ENCODE results near the gene BORCS5.

The BORCS5 gene

DNA sequence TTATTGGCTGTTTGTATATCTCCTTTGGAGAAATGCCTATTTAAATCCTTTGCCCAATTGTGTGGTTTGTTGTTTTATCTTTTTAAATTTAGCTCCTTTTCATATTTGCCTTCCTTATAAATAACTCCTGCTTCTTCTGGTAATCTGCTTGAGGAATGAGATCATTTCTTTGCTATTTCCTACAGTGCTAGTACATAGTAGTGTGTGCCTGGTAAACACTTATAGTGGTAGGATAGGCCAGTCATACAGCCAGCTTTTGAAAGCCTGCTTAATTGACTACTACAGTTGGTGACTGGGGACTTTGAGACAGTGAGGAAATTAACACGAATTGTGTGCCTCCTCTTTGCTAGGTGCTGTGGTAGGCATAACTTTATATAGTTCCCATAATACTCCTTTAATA, 68.7 kb downstream of the BORCS5 start:
- H3K4me3 ChIP-seq (ENCODE audit: insufficient read length, low read depth): no peak overlapping the region
- H3K36me3 ChIP-seq (ENCODE audit: insufficient read depth, insufficient read length, low read length): no peaks in the 10 kb centered on the region
- H3K9ac ChIP-seq (ENCODE audit: insufficient read length, low read depth): no peak overlapping the region
- no peaks in the 10 kb centered on the region for H3K4me1 ChIP-seq (ENCODE audit: insufficient read depth, insufficient read length)
- no peak for DNase-seq (ENCODE audit: low read depth, low spot score)
- peaks cover 17% of the 10 kb centered on the region for H3K9me3 ChIP-seq (ENCODE audit: insufficient read depth, low read length)
- no peak for TF ChIP-seq YY1 (IDR thresholded peaks at IDR 0.05; ENCODE audit: insufficient read depth, insufficient read length)
- TF ChIP-seq SUZ12 (IDR thresholded peaks at IDR 0.05; ENCODE audit: extremely low read depth, insufficient read depth, insufficient read length): no peak
- TF ChIP-seq ZNF274 (IDR thresholded peaks at IDR 0.05; ENCODE audit: low read depth, low read length): no peak
- no peaks in the 10 kb centered on the region for H3K27me3 ChIP-seq (ENCODE audit: insufficient read depth, insufficient read length)

GRCh38 chr12:12427568-12427967, 70.7 kb downstream of the BORCS5 start:
- Histone ChIP-seq H3K27me3 (ENCODE audit: insufficient read depth, insufficient read length) (no peaks in the 10 kb centered on the region), H3K9ac (ENCODE audit: insufficient read length, low read depth) (no peak overlapping the region), H3K4me1 (ENCODE audit: insufficient read depth, insufficient read length) (no peaks in the 10 kb centered on the region), H3K9me3 (ENCODE audit: insufficient read depth, low read length) (peaks cover 17% of the 10 kb centered on the region), H3K4me3 (ENCODE audit: insufficient read length, low read depth) (no peak overlapping the region), H3K36me3 (ENCODE audit: insufficient read depth, insufficient read length, low read length) (no peaks in the 10 kb centered on the region)
- DNase-seq (ENCODE audit: low read depth, low spot score): no peak
- TF ChIP-seq ZNF274 (IDR thresholded peaks at IDR 0.05; ENCODE audit: low read depth, low read length): no peak

DNA sequence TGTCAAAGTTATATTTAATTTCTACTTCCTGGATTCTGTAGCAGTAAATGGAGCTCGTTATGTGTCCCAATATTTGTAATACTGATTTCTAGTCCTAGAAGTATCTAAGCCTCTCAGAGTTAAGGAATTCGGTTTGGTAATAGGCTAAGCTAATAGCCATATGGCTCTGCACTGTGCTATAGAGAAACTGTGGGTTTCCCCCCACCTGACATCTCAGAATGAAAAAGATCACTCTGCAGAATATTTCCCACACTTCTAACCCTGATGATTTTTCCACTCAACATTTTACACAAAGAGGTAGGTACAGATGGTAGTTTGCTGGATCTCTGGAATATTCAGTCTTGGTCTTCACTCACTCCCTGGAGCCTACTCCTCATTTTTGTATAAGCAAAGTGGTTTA, 71.2 kb downstream of the BORCS5 start:
- Histone ChIP-seq H3K27me3 (ENCODE audit: insufficient read depth, insufficient read length) (no peaks in the 10 kb centered on the region), H3K36me3 (ENCODE audit: insufficient read depth, insufficient read length, low read length) (no peaks in the 10 kb centered on the region), H3K9me3 (ENCODE audit: insufficient read depth, low read length) (peaks cover 16% of the 10 kb centered on the region), H3K9ac (ENCODE audit: insufficient read length, low read depth) (no peak overlapping the region), H3K4me3 (ENCODE audit: insufficient read length, low read depth) (no peak overlapping the region), H3K4me1 (ENCODE audit: insufficient read depth, insufficient read length) (no peaks in the 10 kb centered on the region)
- TF ChIP-seq ZNF274 (IDR thresholded peaks at IDR 0.05; ENCODE audit: low read depth, low read length) (no peak), YY1 (IDR thresholded peaks at IDR 0.05; ENCODE audit: insufficient read depth, insufficient read length) (no peak), SUZ12 (IDR thresholded peaks at IDR 0.05; ENCODE audit: extremely low read depth, insufficient read depth, insufficient read length) (no peak)
- no peak for DNase-seq (ENCODE audit: low read depth, low spot score)

DNA sequence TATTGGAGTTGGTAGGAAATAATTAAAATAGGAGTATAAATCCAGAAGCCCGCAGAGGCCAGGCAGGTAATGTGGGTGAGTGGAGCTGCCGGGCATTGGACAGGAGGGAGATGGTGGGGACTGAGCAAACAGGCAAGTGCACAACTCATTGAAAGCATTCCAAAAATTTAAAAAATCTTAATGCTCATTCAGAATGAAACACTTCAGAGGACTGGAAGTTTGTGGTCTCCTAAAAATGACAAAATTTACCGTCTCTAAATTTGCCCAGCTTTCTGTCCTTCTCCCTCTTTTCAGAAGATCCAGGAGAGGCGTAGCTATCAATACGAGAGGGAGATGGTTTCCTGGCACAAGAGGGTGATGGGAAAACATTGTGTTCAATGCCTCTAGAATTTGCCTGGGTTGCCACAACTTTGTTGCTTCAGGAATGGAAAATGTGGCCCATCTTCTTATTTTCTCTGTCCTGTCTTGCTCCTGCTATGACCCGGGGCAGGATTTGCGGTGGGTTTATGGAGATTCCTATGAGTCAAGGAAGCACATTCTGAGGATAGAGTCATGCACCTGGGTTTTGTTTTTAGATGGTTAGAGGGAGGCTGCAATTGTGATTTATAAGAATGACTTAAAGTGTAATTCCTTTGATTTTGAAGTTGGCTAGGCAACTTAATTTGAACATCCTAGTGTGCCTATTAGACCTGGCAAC, 72.2 kb downstream of the BORCS5 start:
- no peaks in the 10 kb centered on the region for H3K4me1 ChIP-seq (ENCODE audit: insufficient read depth, insufficient read length)
- DNase-seq (ENCODE audit: low read depth, low spot score): no peak

DNA sequence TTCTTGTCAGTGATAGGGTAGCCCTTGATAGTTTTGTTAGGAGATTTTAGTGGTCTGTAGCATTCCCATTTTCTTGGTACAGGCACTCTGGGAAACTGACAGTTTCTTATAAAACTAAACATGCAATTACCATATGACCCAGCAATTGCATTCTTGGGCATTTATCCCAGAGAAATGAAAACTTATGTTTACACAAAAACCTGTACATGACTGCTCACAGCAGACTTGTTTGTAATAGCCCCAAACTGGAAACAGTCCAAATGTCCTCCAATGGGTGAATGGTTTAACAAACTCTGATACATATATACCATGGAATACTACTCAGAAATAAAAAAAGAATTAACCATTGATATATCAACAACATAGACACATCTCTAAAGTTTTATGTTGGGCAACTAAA, 75.5 kb downstream of the BORCS5 start:
- Histone ChIP-seq H3K27me3 (ENCODE audit: insufficient read depth, insufficient read length) (no peaks in the 10 kb centered on the region), H3K4me3 (ENCODE audit: insufficient read length, low read depth) (no peak overlapping the region), H3K9me3 (ENCODE audit: insufficient read depth, low read length) (peaks cover 7% of the 10 kb centered on the region), H3K9ac (ENCODE audit: insufficient read length, low read depth) (no peak overlapping the region), H3K36me3 (ENCODE audit: insufficient read depth, insufficient read length, low read length) (no peaks in the 10 kb centered on the region), H3K4me1 (ENCODE audit: insufficient read depth, insufficient read length) (no peaks in the 10 kb centered on the region)
- TF ChIP-seq YY1 (IDR thresholded peaks at IDR 0.05; ENCODE audit: insufficient read depth, insufficient read length): no peak
- no peak for TF ChIP-seq ZNF274 (IDR thresholded peaks at IDR 0.05; ENCODE audit: low read depth, low read length)
- TF ChIP-seq SUZ12 (IDR thresholded peaks at IDR 0.05; ENCODE audit: extremely low read depth, insufficient read depth, insufficient read length): no peak
- DNase-seq (ENCODE audit: low read depth, low spot score): no peak

More for the DNA sequence above, 72.2 kb downstream of the BORCS5 start:
- no peaks in the 10 kb centered on the region for H3K27me3 ChIP-seq (ENCODE audit: insufficient read depth, insufficient read length)
- H3K4me3 ChIP-seq (ENCODE audit: insufficient read length, low read depth): no peak overlapping the region
- H3K9me3 ChIP-seq (ENCODE audit: insufficient read depth, low read length): peaks cover 5% of the 10 kb centered on the region; the same call in 1 of the 2 replicates
- no peak for TF ChIP-seq ZNF274 (IDR thresholded peaks at IDR 0.05; ENCODE audit: low read depth, low read length)
- TF ChIP-seq YY1 (IDR thresholded peaks at IDR 0.05; ENCODE audit: insufficient read depth, insufficient read length): no peak
- no peak for TF ChIP-seq SUZ12 (IDR thresholded peaks at IDR 0.05; ENCODE audit: extremely low read depth, insufficient read depth, insufficient read length)
- H3K9ac ChIP-seq (ENCODE audit: insufficient read length, low read depth): no peak overlapping the region
- no peaks in the 10 kb centered on the region for H3K36me3 ChIP-seq (ENCODE audit: insufficient read depth, insufficient read length, low read length)

DNA sequence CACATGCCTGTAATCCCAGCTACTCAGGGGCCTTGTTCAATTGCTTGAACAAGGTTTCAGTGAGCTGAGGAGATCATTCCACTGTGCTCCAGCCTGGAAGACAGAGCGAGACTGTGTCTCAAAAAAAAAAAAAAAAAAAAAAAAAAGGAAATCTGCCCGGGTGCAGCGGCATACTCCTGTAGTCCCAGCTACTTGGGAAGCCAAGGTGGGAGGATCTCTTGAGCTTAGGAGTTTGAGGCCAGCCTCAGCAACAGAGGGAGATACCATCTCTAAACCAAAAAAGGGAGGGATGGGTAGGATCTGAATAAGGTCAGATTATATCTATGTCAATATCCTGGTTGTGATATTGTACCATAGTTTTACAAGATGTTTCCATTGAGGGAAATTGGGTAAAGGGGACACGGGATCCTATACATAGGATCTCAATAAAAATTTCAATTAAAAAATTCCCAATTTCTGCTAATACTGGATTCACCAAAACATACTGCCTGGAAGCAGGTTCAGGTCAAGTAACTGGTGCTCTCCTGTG, 76.4 kb downstream of the BORCS5 start:
- Histone ChIP-seq H3K9me3 (ENCODE audit: insufficient read depth, low read length) (peaks cover 7% of the 10 kb centered on the region), H3K4me1 (ENCODE audit: insufficient read depth, insufficient read length) (no peaks in the 10 kb centered on the region), H3K36me3 (ENCODE audit: insufficient read depth, insufficient read length, low read length) (no peaks in the 10 kb centered on the region), H3K4me3 (ENCODE audit: insufficient read length, low read depth) (no peak overlapping the region), H3K27me3 (ENCODE audit: insufficient read depth, insufficient read length) (no peaks in the 10 kb centered on the region), H3K9ac (ENCODE audit: insufficient read length, low read depth) (no peak overlapping the region)
- no peak for DNase-seq (ENCODE audit: low read depth, low spot score)
- no peak for TF ChIP-seq YY1 (IDR thresholded peaks at IDR 0.05; ENCODE audit: insufficient read depth, insufficient read length)
- TF ChIP-seq SUZ12 (IDR thresholded peaks at IDR 0.05; ENCODE audit: extremely low read depth, insufficient read depth, insufficient read length): no peak
- no peak for TF ChIP-seq ZNF274 (IDR thresholded peaks at IDR 0.05; ENCODE audit: low read depth, low read length)

DNA sequence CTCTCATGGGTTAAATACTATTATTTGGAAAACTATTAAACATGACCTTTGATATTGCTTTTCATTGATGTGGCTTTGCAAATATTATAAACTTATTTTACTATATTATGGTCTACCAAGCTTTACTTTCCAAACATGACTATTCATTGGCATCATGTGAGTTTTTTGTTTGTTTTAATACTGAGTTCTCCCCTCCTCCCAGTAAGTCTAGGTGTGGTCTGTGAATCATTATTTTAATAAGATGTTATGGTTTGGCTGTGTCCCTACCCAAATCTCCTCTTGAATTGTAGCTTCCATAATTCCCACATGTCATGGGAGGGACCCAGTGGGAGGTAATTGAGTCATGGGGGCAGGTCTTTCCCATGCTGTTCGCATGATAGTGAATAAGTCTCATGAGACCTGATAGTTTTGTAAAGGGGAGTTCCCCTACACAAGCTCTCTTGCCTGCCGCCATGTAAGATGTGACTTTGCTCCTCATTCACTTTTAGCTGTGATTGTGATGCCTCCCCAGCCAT, 80.0 kb downstream of the BORCS5 start:
- no peak for DNase-seq (ENCODE audit: low read depth, low spot score)
- no peak overlapping the region for H3K9ac ChIP-seq (ENCODE audit: insufficient read length, low read depth)
- H3K4me1 ChIP-seq (ENCODE audit: insufficient read depth, insufficient read length): no peaks in the 10 kb centered on the region
- no peak overlapping the region for H3K4me3 ChIP-seq (ENCODE audit: insufficient read length, low read depth)
- H3K36me3 ChIP-seq (ENCODE audit: insufficient read depth, insufficient read length, low read length): no peaks in the 10 kb centered on the region
- TF ChIP-seq ZNF274 (IDR thresholded peaks at IDR 0.05; ENCODE audit: low read depth, low read length) (no peak), YY1 (IDR thresholded peaks at IDR 0.05; ENCODE audit: insufficient read depth, insufficient read length) (no peak), SUZ12 (IDR thresholded peaks at IDR 0.05; ENCODE audit: extremely low read depth, insufficient read depth, insufficient read length) (no peak)
- H3K9me3 ChIP-seq (ENCODE audit: insufficient read depth, low read length): peaks cover 7% of the 10 kb centered on the region
- H3K27me3 ChIP-seq (ENCODE audit: insufficient read depth, insufficient read length): no peaks in the 10 kb centered on the region

Measured in NT2/D1 (cell line).